Transverse colon (tissue), 4 donors: ENCODE data around the gene WAS. TPM values are rescaled to one million over a fixed set of nuclear protein-coding genes. Genes with fewer than 3 reads are reported as not detected.
"Not testable (repeated sequence)": the region's sequence is repeated elsewhere in the genome, so short reads cannot be mapped to it uniquely, and the experiment has no call there.

ENCODE experiments used
- DNase-seq: peaks from one replicate; pipeline ENCODE4 v3.0.0-alpha.2; 2019
- H3K27ac ChIP-seq, 4 donors: fragments of 200-600 bp; sonication (generic); 2 replicates each; pipeline ENCODE4 v1.5.1; 2016 to 2018; ENCODE audit warnings: inconsistent platforms in 4 of 4
- H3K27me3 ChIP-seq: fragments of 200-600 bp; sonication (generic); 2 replicates; pipeline ENCODE4 v1.5.1; 2017; ENCODE audit warnings: inconsistent platforms
- H3K36me3 ChIP-seq, 4 donors: fragments of 200-600 bp; sonication (generic); 2 replicates each; pipeline ENCODE4 v1.5.1; 2017 to 2019; ENCODE audit warnings: inconsistent platforms in 4 of 4
- H3K4me1 ChIP-seq, 4 donors: fragments of 200-600 bp; sonication (generic); 2 replicates each; pipeline ENCODE4 v1.5.1; 2017 to 2020; ENCODE audit warnings: inconsistent platforms in 4 of 4
- H3K4me3 ChIP-seq, 4 donors: fragments of 200-600 bp; sonication (generic); 1 replicate in 1 of 4; 2 replicates in 3 of 4; pipeline versions ENCODE4 v1.5.1 to v1.6.1; 2017 to 2019; ENCODE audit warnings: inconsistent platforms in 4 of 4
- H3K9me3 ChIP-seq, 2 donors: fragments of 200-600 bp; sonication (generic); 2 replicates each; pipeline ENCODE4 v1.5.1; 2017 to 2019; ENCODE audit warnings: inconsistent platforms in 2 of 2
- EP300 ChIP-seq: sonication (generic); formaldehyde crosslinking; IDR thresholded peaks from one replicate; pipeline ENCODE4 v1.6.1; 2017; ENCODE audit warnings: antibody characterized with exemption, low read depth
- POLR2A ChIP-seq: fragments of 450-650 bp; IDR thresholded peaks from one replicate; pipeline ENCODE4 v1.6.1; 2016; ENCODE audit warnings: antibody characterized with exemption, mild to moderate bottlenecking, moderate library complexity
- POLR2AphosphoS5 ChIP-seq, 3 donors: sonication (generic); formaldehyde crosslinking; IDR thresholded peaks; one replicate each; pipeline ENCODE4 v1.6.1; 2016; ENCODE audit warnings: antibody characterized with exemption in 3 of 3
- WGBS, 2 donors: methylation state at CpG; one replicate each; pipeline ENCODE4 v1.1.5; 2018; ENCODE audit warnings: low coverage in 1 of 2; 5-methylcytosine and 5-hydroxymethylcytosine counted together
- in situ Hi-C, 4 donors: fragments of 200-750 bp; cut with MboI; loops; one replicate each; pipeline versions ENCODE4 v1.15.0 to v1.15.1; 2017; ENCODE audit warnings: low sequenced_read_pairs in 3 of 4, low pct_ligation_motif_present in 1 of 4, low pct_unique_long_range_greater_than_20kb in 1 of 4
- intact Hi-C: fragments of 100-400 bp; cut with DNase I; formaldehyde crosslinking; loops from one replicate; pipeline ENCODE4 v1.15.1; 2023; ENCODE audit warnings: low total_unique reads
- total RNA-seq, 4 donors: library from RNA; depleted of rRNA; stranded (reverse); fragments of >200 nt; gene quantifications; one replicate each; pipeline ENCODE4 v1.1.0, GENCODE V29; 2016
- TF ChIP-seq, protein P1 (sequence below), 5 experiments: fragments of 200-600 bp in 3 of 5; fragments of 450-650 bp in 2 of 5; sonication (generic) in 3 of 5; IDR thresholded peaks; 1 replicate in 2 of 5; 2 replicates in 3 of 5; pipeline ENCODE4 v1.5.1; 2016 to 2017; ENCODE audit warnings: antibody characterized with exemption in 5 of 5, inconsistent platforms in 3 of 5, mild to moderate bottlenecking in 2 of 5, moderate library complexity in 1 of 5

WAS gene
- total RNA-seq, 4 donors from 2014 or later, result 3.2 to 13.1 (median 6.3) TPM

- Histone ChIP-seq H3K27me3 (no peaks in the 10 kb centered on the region), H3K9me3 (no peaks in the 10 kb centered on the region), H3K4me3 (no peak overlapping the region), H3K4me1 (no peaks in the 10 kb centered on the region), H3K36me3 (no peaks in the 10 kb centered on the region), H3K27ac (no peak overlapping the region)
- WGBS, 2 donors, result 84% methylated on average over 1 of the region's 1 CpG; no CpG with 5 or more reads in 1 of the 2 donors
- intact Hi-C loops, result no loop called here
- in situ Hi-C loops, result no loop called here
- TF ChIP-seq POLR2A, result no peak
- no peak for TF ChIP-seq EP300
- no peak for TF ChIP-seq POLR2AphosphoS5 (IDR thresholded peaks at IDR 0.05)
- TF ChIP-seq, protein P1, sequence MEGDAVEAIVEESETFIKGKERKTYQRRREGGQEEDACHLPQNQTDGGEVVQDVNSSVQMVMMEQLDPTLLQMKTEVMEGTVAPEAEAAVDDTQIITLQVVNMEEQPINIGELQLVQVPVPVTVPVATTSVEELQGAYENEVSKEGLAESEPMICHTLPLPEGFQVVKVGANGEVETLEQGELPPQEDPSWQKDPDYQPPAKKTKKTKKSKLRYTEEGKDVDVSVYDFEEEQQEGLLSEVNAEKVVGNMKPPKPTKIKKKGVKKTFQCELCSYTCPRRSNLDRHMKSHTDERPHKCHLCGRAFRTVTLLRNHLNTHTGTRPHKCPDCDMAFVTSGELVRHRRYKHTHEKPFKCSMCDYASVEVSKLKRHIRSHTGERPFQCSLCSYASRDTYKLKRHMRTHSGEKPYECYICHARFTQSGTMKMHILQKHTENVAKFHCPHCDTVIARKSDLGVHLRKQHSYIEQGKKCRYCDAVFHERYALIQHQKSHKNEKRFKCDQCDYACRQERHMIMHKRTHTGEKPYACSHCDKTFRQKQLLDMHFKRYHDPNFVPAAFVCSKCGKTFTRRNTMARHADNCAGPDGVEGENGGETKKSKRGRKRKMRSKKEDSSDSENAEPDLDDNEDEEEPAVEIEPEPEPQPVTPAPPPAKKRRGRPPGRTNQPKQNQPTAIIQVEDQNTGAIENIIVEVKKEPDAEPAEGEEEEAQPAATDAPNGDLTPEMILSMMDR (IDR thresholded peaks at IDR 0.05), result no peak
- DNase-seq, result no peak
Observed at GRCh38 chrX:48664156-48664555, 19.4 kb upstream of the WAS start.

- H3K9me3 ChIP-seq, result no peaks in the 10 kb centered on the region
- no peaks in the 10 kb centered on the region for H3K36me3 ChIP-seq
- DNase-seq, result no peak
- WGBS, 2 donors, result 78% methylated on average over 2 of the region's 2 CpGs; no CpG with 5 or more reads in 1 of the 2 donors
- no peak overlapping the region for H3K4me3 ChIP-seq
- H3K4me1 ChIP-seq, result no peaks in the 10 kb centered on the region
- in situ Hi-C loops (no loop called here), intact Hi-C loops (no loop called here)
- no peak overlapping the region for H3K27ac ChIP-seq
- TF ChIP-seq POLR2AphosphoS5 (IDR thresholded peaks at IDR 0.05) (no peak), EP300 (no peak)
- TF ChIP-seq, protein P1 (IDR thresholded peaks at IDR 0.05), result no peak
- H3K27me3 ChIP-seq, result no peaks in the 10 kb centered on the region
Observed at GRCh38 chrX:48665991-48666390, 17.6 kb upstream of the WAS start.

- intact Hi-C loops (no loop called here), in situ Hi-C loops (no loop called here)
- H3K4me1 ChIP-seq, result no peaks in the 10 kb centered on the region
- no peaks in the 10 kb centered on the region for H3K27me3 ChIP-seq
- no peaks in the 10 kb centered on the region for H3K9me3 ChIP-seq
- WGBS, 2 donors, result 81% methylated on average over 4 of the region's 4 CpGs; no CpG with 5 or more reads in 1 of the 2 donors
- DNase-seq, result no peak
- no peak for TF ChIP-seq POLR2AphosphoS5 (IDR thresholded peaks at IDR 0.05)
- TF ChIP-seq EP300, result no peak
- TF ChIP-seq, protein P1 (IDR thresholded peaks at IDR 0.05), result no peak
- no peak for TF ChIP-seq POLR2A
- no peaks in the 10 kb centered on the region for H3K36me3 ChIP-seq
- no peak overlapping the region for H3K4me3 ChIP-seq
- no peak overlapping the region for H3K27ac ChIP-seq
Observed at GRCh38 chrX:48666649-48667048, 16.9 kb upstream of the WAS start.

DNA sequence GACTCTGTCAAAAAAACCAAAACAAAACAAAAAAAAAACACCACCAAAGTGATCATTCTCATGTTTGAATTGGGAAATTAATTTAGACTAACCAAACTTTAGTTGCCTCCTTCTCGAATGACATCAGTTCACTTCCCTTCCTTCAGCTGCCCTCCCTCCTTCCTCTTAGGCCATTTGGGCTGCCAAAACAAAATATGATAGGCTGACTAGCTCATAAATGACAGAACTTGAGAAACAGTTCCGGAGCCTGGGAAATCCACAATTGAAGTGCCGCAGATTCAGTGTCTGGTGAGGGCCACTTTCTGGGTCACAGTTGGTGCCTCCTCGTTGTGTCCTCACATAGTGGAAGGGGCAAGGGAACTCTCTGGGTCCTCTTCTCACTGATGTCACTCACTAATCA, 16.1 kb upstream of the WAS start:
- in situ Hi-C loops, result no loop called here
- Histone ChIP-seq H3K4me3 (no peak overlapping the region), H3K27me3 (no peaks in the 10 kb centered on the region), H3K9me3 (no peaks in the 10 kb centered on the region), H3K27ac (no peak overlapping the region), H3K36me3 (no peaks in the 10 kb centered on the region), H3K4me1 (no peaks in the 10 kb centered on the region)
- TF ChIP-seq, protein P1 (IDR thresholded peaks at IDR 0.05), result no peak
- no peak for TF ChIP-seq POLR2A
- intact Hi-C loops, result no loop called here
- WGBS, 2 donors, result 76% methylated on average over 4 of the region's 4 CpGs; no CpG with 5 or more reads in 1 of the 2 donors
- no peak for DNase-seq

- in situ Hi-C loops, intact Hi-C loops, DNase-seq, H3K4me3 ChIP-seq, H3K27me3 ChIP-seq, H3K36me3 ChIP-seq, H3K4me1 ChIP-seq, H3K9me3 ChIP-seq, H3K27ac ChIP-seq: not testable (repeated sequence)
- 87% methylated on average over 11 of the region's 11 CpGs; no CpG with 5 or more reads in 1 of the 2 donors for WGBS, 2 donors
Observed at GRCh38 chrX:48668187-48668586, 15.4 kb upstream of the WAS start.
